Calu3 (cell line): ENCODE measurements around the gene PREX1. TPM values are rescaled to one million over a fixed set of nuclear protein-coding genes. Genes with fewer than 3 reads are reported as not detected.
"Not testable (repeated sequence)": the region's sequence is repeated elsewhere in the genome, so short reads cannot be mapped to it uniquely, and the experiment has no call there.

ENCODE experiments used
- BruUV-seq: library from RNA; stranded (reverse); fragments of 400-500 nt; replicated peaks from 2 replicates; lab custom pipeline; 2021; lab: Mats Ljungman, UMichigan
- CTCF ChIA-PET: fragments of 300-600 bp; sonication (Branson Sonifier 250); formaldehyde crosslinking; loops from one replicate; lab custom pipeline; 2022; ENCODE audit warnings: antibody characterized with exemption; lab: Charles Lee
- DNase-seq: peaks from one replicate; pipeline ENCODE4 v3.0.0; 2022
- H3K27ac Mint-ChIP-seq: one replicate; pipeline ENCODE4 v1.8.0; 2022; ENCODE audit warnings: mixed read lengths; ENCODE audit not compliant: unreplicated experiment
- H3K27me3 Mint-ChIP-seq: one replicate; pipeline ENCODE4 v1.8.0; 2022; ENCODE audit warnings: mixed read lengths; ENCODE audit not compliant: unreplicated experiment
- H3K36me3 Mint-ChIP-seq: one replicate; pipeline ENCODE4 v1.8.0; 2022; ENCODE audit warnings: mild to moderate bottlenecking, moderate library complexity, mixed read lengths; ENCODE audit not compliant: insufficient read depth, unreplicated experiment
- H3K4me1 Mint-ChIP-seq: one replicate; pipeline ENCODE4 v1.8.0; 2022; ENCODE audit warnings: mild to moderate bottlenecking, low read depth, mixed read lengths; ENCODE audit not compliant: unreplicated experiment
- H3K4me3 Mint-ChIP-seq: one replicate; pipeline ENCODE4 v1.8.0; 2022; ENCODE audit warnings: mild to moderate bottlenecking, low read depth, moderate library complexity, mixed read lengths; ENCODE audit not compliant: unreplicated experiment
- H3K9me3 Mint-ChIP-seq: one replicate; pipeline ENCODE4 v1.8.0; 2022; ENCODE audit warnings: low read depth, mixed read lengths; ENCODE audit not compliant: unreplicated experiment
- intact Hi-C: fragments of 100-400 bp; cut with micrococcal nuclease; formaldehyde crosslinking; loops from one replicate; pipeline ENCODE4 v1.10.0; 2022; ENCODE audit not compliant: unreplicated experiment
- total RNA-seq: library from RNA; stranded (reverse); gene quantifications from 2 replicates; pipeline ENCODE4 v1.2.3, GENCODE V29; 2022
- TF ChIP-seq, protein P1 (sequence below): fragments of 200-600 bp; IDR thresholded peaks from one replicate; pipeline ENCODE4 v1.8.0; 2022; ENCODE audit warnings: antibody characterized with exemption; ENCODE audit not compliant: unreplicated experiment

The PREX1 gene
- total RNA-seq, 1 experiment from 2014 or later = 0.31 TPM

DNA sequence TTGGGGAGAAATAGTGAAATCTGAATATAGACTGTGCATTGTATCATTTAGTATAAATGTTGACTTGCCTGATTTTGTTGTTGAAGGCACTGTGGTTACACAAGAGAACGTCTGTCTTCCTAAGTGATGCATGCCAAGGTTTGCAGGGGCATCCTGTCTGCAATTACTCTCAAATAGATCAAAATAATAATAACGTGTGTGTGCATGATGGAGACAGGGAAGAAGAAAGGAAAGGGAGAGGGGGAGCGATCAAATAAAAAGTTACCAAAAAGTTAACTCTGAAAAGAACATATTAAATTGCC is 14.4 kb downstream of the PREX1 start:
- Mint-ChIP-seq H3K27ac (no peak overlapping the region), H3K27me3 (peaks cover 14% of the 10 kb centered on the region), H3K36me3 (no peaks in the 10 kb centered on the region), H3K9me3 (no peaks in the 10 kb centered on the region), H3K4me3 (no peak overlapping the region), H3K4me1 (no peaks in the 10 kb centered on the region)
- CTCF ChIA-PET = no interaction called here
- TF ChIP-seq, protein P1, sequence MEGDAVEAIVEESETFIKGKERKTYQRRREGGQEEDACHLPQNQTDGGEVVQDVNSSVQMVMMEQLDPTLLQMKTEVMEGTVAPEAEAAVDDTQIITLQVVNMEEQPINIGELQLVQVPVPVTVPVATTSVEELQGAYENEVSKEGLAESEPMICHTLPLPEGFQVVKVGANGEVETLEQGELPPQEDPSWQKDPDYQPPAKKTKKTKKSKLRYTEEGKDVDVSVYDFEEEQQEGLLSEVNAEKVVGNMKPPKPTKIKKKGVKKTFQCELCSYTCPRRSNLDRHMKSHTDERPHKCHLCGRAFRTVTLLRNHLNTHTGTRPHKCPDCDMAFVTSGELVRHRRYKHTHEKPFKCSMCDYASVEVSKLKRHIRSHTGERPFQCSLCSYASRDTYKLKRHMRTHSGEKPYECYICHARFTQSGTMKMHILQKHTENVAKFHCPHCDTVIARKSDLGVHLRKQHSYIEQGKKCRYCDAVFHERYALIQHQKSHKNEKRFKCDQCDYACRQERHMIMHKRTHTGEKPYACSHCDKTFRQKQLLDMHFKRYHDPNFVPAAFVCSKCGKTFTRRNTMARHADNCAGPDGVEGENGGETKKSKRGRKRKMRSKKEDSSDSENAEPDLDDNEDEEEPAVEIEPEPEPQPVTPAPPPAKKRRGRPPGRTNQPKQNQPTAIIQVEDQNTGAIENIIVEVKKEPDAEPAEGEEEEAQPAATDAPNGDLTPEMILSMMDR = no peak
- BruUV-seq = no TSS peak
- DNase-seq = no peak
- intact Hi-C loops = no loop called here

DNA sequence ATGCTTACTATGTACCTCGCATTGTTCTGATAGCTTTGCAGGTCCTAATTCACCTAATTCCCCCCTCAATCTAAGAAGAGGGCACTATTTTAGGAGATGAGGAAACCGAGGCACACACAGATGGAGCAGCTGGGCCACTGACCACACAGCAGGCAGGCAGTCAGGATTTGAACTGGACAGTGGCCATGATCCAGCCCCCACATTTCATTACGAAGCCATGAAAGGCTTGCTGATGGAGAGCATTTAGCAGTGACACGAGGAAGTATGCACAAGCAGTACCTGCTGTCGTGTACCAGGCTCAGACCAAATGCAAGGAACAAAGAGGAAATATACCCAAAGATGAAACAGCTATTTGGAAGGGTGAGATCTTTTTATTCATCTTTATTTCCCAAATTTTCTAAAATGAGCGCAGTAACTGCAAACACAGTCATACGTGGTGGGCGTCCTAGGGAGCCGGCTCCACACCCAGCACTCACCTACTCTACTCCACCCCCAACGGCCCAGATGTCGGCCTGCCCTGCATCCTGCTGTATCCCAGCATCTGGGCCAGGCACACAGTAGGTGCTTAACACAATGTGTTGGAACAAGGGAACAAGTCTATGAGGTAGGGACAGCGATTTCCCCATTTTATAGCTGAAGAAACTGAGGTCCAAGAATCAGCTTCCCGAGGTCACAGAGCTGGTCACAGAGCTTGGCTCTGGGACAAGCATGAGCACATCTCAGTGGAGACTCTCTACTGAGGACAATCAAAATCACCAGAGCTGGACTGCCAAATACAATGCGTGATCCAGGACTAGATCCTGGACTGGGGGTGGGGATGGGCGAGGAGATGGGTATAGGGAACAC is 15.0 kb downstream of the PREX1 start:
- Mint-ChIP-seq H3K9me3 (no peaks in the 10 kb centered on the region), H3K27me3 (peaks cover 20% of the 10 kb centered on the region), H3K4me1 (no peaks in the 10 kb centered on the region), H3K36me3 (no peaks in the 10 kb centered on the region), H3K27ac (no peak overlapping the region), H3K4me3 (no peak overlapping the region)
- TF ChIP-seq, protein P1 = no peak
- BruUV-seq = no TSS peak
- CTCF ChIA-PET = no interaction called here
- no peak for DNase-seq
- intact Hi-C loops = no loop called here

DNA sequence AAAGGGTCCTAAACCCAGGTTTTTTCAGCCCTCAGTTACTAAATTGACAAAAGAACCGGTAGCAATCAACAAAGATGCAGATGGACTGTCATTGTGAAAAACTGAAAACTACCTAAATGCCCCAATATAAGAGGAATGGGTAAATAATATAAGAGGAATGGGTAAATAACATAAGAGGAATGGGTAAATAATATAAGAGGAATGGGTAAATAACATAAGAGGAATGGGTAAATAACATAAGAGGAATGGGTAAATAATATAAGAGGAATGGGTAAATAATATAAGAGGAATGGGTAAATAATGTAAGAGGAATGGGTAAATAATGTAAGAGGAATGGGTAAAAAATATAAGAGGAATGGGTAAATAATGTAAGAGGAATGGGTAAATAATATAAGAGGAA is 15.7 kb downstream of the PREX1 start:
- H3K9me3 Mint-ChIP-seq, BruUV-seq, H3K4me3 Mint-ChIP-seq, H3K36me3 Mint-ChIP-seq, intact Hi-C loops, H3K27ac Mint-ChIP-seq, H3K4me1 Mint-ChIP-seq, CTCF ChIA-PET, DNase-seq: not testable (repeated sequence)
- peaks cover 27% of the 10 kb centered on the region for H3K27me3 Mint-ChIP-seq

DNA sequence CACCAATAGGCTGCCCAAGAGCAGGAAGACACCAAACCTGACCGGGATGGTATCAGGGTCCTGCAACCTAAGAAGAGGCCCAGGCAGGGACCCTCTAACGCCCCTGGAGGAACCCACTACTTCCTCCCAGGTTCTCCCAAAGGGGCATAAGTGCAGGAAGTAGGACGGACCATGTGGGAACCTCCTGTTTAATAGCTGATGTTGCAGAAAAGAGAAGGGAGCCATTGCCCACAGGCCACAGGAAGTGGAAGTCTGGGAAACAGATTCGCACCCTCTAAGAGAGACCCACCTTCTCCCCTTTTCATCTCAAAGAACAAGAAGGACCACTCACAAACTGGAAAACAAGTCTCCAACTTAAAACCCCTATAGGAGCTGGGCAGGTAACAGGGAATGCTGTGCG is 18.1 kb downstream of the PREX1 start:
- Mint-ChIP-seq H3K27ac (no peak overlapping the region), H3K36me3 (no peaks in the 10 kb centered on the region), H3K27me3 (peaks cover 51% of the 10 kb centered on the region), H3K4me1 (no peaks in the 10 kb centered on the region), H3K9me3 (no peaks in the 10 kb centered on the region), H3K4me3 (no peak overlapping the region)
- TF ChIP-seq, protein P1 = no peak
- no TSS peak for BruUV-seq
- intact Hi-C loops = no loop called here
- CTCF ChIA-PET = interaction anchor here (0.7 kb wide), 1 partner anchor 125 kb away, joined by 3 read pairs; no protein-coding TSS in a partner anchor
- DNase-seq = no peak
